Measurements from ENCODE around the gene PTGES. TPM values are rescaled to one million over a fixed set of nuclear protein-coding genes. Genes with fewer than 3 reads are reported as not detected.

Gene PTGES
- total and polyA plus RNA-seq, 2 experiments from 2014 or later = 2.8 to 3.6 TPM

GRCh38 chr9:129781981-129782380 lies 29.1 kb upstream of the PTGES start:
- no peaks in the 10 kb centered on the region for H3K4me1 ChIP-seq (ENCODE audit: insufficient read depth)
- no peaks in the 10 kb centered on the region for H3F3A ChIP-seq (replicated peaks; ENCODE audit: low read depth)
- H3K79me2 ChIP-seq (replicated peaks; ENCODE audit: insufficient read depth) = no peaks in the 10 kb centered on the region
- H3K4me3 ChIP-seq = no peak overlapping the region
- H3K27ac ChIP-seq (ENCODE audit: low read depth) = no peak overlapping the region
- Mint-ChIP-seq H3K4me3 (no peak overlapping the region), H3K4me1 (peaks cover 6% of the 10 kb centered on the region), H3K27me3 (ENCODE audit: insufficient read depth, low read depth, poor library complexity) (peaks cover 9% of the 10 kb centered on the region), H3K9me3 (no peaks in the 10 kb centered on the region; the same call in 2 of the 3 replicates), H3K27ac (no peak overlapping the region), H3K36me3 (ENCODE audit: low read depth) (no peaks in the 10 kb centered on the region)
- TF ChIP-seq EZH2 (IDR thresholded peaks at IDR 0.05; ENCODE audit: low read depth, unreplicated experiment) = no peak
- no peak for TF ChIP-seq EZH2phosphoT487 (IDR thresholded peaks at IDR 0.05; ENCODE audit: unreplicated experiment)
- no peak for ATAC-seq
- H3K4me2 ChIP-seq = no peak overlapping the region
- H3K36me3 ChIP-seq (ENCODE audit: insufficient read depth) = no peaks in the 10 kb centered on the region
- no peaks in the 10 kb centered on the region for H3K9me2 ChIP-seq (ENCODE audit: insufficient read depth)
- no peak overlapping the region for H2AFZ ChIP-seq
- H4K20me1 ChIP-seq (replicated peaks; ENCODE audit: insufficient read depth) = no peaks in the 10 kb centered on the region
- DNase-seq (ENCODE audit: low spot score) = no peak
- no peaks in the 10 kb centered on the region for H3K27me3 ChIP-seq (ENCODE audit: insufficient read depth)

- peaks cover 9% of the 10 kb centered on the region for H3K27me3 Mint-ChIP-seq (ENCODE audit: insufficient read depth, low read depth, poor library complexity)
- Histone ChIP-seq H3F3A (replicated peaks; ENCODE audit: low read depth) (no peaks in the 10 kb centered on the region), H4K20me1 (replicated peaks; ENCODE audit: insufficient read depth) (no peaks in the 10 kb centered on the region), H3K4me1 (ENCODE audit: insufficient read depth) (peaks cover 2% of the 10 kb centered on the region; the same call in 1 of the 2 replicates), H3K79me2 (replicated peaks; ENCODE audit: insufficient read depth) (no peaks in the 10 kb centered on the region), H3K27ac (ENCODE audit: low read depth) (no peak overlapping the region), H3K9me2 (ENCODE audit: insufficient read depth) (no peaks in the 10 kb centered on the region), H3K36me3 (ENCODE audit: insufficient read depth) (no peaks in the 10 kb centered on the region), H3K4me3 (no peak overlapping the region), H2AFZ (no peak overlapping the region), H3K4me2 (no peak overlapping the region), H3K27me3 (ENCODE audit: insufficient read depth) (no peaks in the 10 kb centered on the region)
- DNase-seq (ENCODE audit: low spot score) (no peak), ATAC-seq (no peak)
- TF ChIP-seq JUNB (IDR thresholded peaks at IDR 0.05; ENCODE audit: unreplicated experiment) (no peak), CREB1 (CRISPR knock-in tag; IDR thresholded peaks at IDR 0.05; ENCODE audit: low read depth) (no peak), STAT1 (IDR thresholded peaks at IDR 0.05; ENCODE audit: unreplicated experiment) (no peak), NANOG (IDR thresholded peaks at IDR 0.05; ENCODE audit: borderline replicate concordance) (no peak), ZNF331 (CRISPR knock-in tag; IDR thresholded peaks at IDR 0.05; ENCODE audit: low read depth) (no peak), REST (IDR thresholded peaks at IDR 0.05; ENCODE audit: unreplicated experiment) (no peak), ZNF462 (CRISPR knock-in tag; IDR thresholded peaks at IDR 0.05) (no peak), EZH2phosphoT487 (IDR thresholded peaks at IDR 0.05; ENCODE audit: unreplicated experiment) (no peak), POLR2AphosphoS5 (IDR thresholded peaks at IDR 0.05; ENCODE audit: low read depth) (no peak)
- H3K4me1 Mint-ChIP-seq = peaks cover 6% of the 10 kb centered on the region
- H3K36me3 Mint-ChIP-seq (ENCODE audit: low read depth) = no peaks in the 10 kb centered on the region
- H3K4me3 Mint-ChIP-seq = no peak overlapping the region
- H3K9me3 Mint-ChIP-seq = no peaks in the 10 kb centered on the region; the same call in 2 of the 3 replicates
- H3K27ac Mint-ChIP-seq = no peak overlapping the region
Measured at GRCh38 chr9:129781131-129781530, 28.3 kb upstream of the PTGES start.

Data from GM23338 (cell line).